ENCODE results near the gene PODNL1.

The PODNL1 gene

DNA sequence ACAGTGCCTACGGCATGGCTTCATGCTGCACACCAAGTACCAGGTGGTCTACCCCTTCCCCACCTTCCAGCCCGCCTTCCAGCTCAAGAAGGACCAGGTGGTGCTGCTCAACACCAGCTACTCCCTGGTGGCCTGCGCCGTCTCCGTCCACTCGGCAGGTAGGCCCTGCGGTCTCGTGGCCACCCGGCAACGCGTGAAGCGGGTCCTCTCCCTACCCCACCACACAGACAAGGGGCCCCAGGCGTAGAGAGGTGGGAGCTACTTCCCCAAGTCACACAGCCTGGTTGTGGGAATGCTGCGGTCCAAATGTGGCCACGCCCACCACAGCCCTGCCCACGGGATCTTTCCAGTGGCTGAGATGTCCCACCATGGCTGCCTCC is 18.1 kb upstream of the PODNL1 start:
- TF ChIP-seq ZNF274 (IDR thresholded peaks at IDR 0.05; ENCODE audit: low read depth, low read length): no peak
- no peak overlapping the region for H3K4me3 ChIP-seq (ENCODE audit: low read length)

DNA sequence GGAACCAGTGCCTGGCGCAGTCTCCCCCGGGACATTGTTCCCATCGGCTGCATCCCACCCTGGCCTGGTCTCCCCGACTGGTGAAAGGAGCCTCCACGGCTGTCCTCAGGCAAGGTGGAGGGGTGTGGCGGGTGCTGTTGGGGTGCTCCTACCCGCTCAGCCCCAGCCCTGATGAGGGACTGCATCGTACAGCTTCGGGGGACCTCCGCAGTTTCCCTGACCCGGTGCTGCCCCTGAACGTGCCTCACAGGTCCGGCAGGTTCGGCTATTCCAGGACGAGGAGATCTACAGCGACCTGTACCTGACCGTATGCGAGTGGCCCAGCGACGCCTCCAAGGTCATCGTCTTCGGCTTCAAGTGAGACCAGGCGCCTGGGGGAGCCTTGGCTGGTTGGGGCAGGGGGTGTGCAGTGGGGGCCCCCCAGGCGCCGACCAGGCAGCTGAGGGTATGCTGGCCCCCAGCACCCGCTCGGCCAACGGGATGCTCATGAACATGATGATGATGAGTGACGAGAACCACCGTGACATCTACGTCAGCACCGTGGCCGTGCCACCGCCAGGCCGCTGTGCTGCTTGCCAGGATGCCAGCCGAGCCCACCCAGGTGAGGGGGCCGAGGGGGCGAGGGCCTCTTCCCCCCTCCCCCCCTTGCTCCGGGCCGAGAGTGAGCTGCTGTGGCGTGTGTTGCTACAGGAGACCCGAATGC is 17.6 kb upstream of the PODNL1 start:
- no peak for TF ChIP-seq ZNF274 (IDR thresholded peaks at IDR 0.05; ENCODE audit: low read depth, low read length)

DNA sequence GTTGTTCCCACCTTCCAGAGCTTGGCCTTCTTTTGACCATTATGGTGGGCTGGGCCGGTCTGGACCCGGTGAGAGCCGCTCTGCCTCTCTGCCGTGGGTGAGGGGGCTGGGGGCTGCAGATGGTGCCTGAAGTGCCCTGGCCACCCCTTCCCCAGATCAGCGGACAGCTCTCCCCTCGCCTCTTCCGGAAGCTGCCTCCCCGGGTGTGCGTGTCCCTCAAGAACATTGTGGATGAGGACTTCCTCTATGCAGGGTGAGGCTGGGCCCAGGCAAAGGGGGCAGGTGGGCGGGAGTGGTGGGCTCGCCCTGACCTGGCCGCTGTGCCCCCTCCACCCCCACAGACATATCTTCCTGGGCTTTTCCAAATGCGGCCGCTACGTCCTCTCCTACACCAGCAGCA is 16.0 kb upstream of the PODNL1 start:
- TF ChIP-seq ZNF274 (IDR thresholded peaks at IDR 0.05; ENCODE audit: low read depth, low read length): no peak
- H3K4me3 ChIP-seq (ENCODE audit: low read length): no peak overlapping the region

More for the DNA sequence above, 17.6 kb upstream of the PODNL1 start:
- H3K4me3 ChIP-seq (ENCODE audit: low read length): no peak overlapping the region

DNA sequence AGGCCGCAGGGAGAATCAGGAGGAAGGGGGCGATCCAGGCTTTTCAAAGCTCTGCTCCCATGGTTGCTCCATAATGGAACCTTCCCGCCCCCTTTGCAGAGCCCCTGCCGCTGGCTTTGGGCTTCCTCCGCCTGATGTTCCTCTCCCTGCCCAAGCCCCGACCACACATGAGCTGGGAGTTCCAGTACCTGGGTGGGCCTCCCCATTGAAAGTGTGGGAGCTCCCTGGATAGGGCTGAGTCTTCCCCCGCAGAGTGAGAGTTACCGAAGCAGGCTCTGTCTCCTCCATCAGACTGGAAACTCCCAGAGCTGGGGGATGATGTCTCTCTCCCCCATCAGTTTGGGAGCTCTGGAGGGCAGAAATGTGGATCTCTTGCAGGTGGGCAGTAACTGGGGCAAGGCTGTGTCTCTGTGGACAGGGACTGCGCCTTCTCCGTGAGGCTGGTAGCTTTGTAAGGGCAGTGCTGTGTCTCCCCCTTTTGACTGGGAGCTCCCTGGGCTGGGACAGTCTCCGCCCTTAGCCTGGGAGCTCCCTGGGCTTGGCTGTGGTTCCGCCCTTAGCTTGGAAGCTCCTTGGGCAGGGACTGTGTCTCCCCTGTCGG is 14.8 kb upstream of the PODNL1 start:
- H3K4me3 ChIP-seq (ENCODE audit: low read length): peak overlapping the region; percentile 67

DNA sequence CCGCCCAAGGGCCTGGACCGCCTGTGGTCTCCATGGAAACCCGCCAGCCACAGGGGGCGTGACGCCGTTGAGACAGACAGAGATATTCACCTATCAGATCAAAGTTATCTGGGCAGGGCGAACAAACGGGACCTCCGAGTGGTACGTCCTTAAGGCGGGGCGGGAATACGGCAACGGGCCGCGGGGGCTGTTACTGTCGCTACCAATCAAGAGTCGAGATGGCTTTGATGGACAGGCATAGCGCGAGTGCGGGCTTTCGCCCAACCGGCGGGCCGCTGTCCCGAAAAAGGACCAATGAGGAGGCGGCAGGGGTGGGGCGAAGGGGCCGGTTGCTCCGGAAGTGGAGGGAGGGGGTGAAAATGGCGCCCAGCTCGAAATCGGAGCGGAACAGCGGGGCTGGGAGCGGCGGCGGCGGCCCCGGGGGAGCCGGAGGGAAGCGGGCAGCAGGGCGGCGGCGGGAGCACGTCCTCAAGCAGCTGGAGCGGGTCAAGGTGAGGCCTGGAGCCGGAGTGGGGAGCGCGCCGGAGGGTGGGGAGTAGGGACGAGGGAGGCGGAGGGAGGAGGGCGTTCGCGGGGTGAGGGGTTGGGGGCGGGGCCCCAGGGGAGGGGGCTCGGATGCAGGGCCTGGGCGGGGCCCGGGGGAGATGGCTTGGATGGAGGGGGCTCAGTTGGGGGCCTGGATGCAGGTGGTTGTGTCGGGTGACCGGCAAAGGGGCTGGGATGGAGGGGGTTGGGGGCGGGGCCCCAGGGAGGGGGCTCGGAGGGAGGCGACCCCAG is 14.1 kb upstream of the PODNL1 start, which contains the start of gene DCAF15:
TSS of gene DCAF15 (plus strand) at position 356 of the 777 bp plus-strand sequence. CDS start at position 360, 4 bp downstream.
- no peak for TF ChIP-seq ZNF274 (IDR thresholded peaks at IDR 0.05; ENCODE audit: low read depth, low read length)

More for the DNA sequence above, 14.8 kb upstream of the PODNL1 start:
- no peak for TF ChIP-seq ZNF274 (IDR thresholded peaks at IDR 0.05; ENCODE audit: low read depth, low read length)

DNA sequence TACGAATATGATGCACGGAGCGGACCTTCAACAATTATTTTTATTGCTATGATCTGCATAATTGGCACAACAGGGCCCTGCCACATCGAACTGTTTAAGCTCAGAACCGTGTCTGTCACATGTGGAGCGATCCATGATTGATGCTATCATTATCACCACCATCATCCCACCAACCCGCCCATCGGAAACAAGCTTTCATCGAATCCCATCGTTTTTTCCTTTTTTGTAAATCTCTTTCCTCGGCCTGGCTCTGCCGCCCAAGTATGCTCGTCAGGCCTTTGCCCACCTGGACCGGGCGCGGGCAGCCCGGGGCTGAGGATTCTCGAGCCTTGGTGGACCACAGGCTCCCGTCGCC is 13.6 kb upstream of the PODNL1 start:
- no peak for TF ChIP-seq ZNF274 (IDR thresholded peaks at IDR 0.05; ENCODE audit: low read depth, low read length)
- H3K4me3 ChIP-seq (ENCODE audit: low read length): peak overlapping the region; percentile 24; the same call in 1 of the 2 replicates

More for the DNA sequence above, 14.1 kb upstream of the PODNL1 start, which contains the start of gene DCAF15:
- peak within 1 kb of the TSS; percentile 67 for H3K4me3 ChIP-seq (ENCODE audit: low read length)

DNA sequence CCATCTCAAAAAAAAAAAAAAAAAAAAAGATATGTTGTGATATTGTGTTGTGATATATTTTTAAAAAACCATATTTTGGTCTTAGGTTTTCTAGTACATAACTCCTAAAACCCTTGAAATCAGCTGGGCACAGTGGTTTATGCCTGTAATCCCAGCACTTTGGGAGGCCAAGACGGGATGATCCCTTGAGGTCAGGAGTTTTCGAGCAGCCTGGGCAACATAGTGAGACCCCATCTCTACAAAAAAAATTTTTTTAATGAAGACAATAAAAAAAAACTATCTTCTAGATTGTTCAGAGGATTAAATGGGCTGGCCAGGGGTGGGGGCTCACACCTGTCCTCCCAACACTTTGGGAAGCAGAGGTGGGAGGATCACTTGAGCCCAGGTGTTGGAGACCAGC is 12.8 kb upstream of the PODNL1 start:
- H3K4me3 ChIP-seq (ENCODE audit: low read length): no peak overlapping the region
- no peak for TF ChIP-seq ZNF274 (IDR thresholded peaks at IDR 0.05; ENCODE audit: low read depth, low read length)

DNA sequence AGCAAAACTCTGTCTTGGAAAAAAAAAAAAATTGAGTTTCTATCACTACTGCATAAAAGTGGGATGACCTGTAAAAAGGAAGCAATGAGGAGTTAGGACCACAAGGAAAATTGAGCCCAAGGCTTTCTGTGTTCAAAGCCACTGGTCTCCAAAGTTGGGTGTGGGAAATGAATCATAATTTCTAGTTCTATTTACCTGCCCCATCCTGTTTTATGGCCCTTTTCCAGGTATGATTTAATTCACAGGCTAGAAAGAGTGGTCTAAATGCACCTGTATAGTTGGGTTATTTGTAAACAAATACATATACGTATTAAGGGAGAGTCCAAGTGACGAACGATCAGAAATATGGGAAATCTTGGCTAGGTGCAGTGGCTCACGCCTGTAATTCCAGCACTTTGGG is 8.2 kb upstream of the PODNL1 start:
- TF ChIP-seq ZNF274 (IDR thresholded peaks at IDR 0.05; ENCODE audit: low read depth, low read length): no peak
- no peak overlapping the region for H3K4me3 ChIP-seq (ENCODE audit: low read length)

DNA sequence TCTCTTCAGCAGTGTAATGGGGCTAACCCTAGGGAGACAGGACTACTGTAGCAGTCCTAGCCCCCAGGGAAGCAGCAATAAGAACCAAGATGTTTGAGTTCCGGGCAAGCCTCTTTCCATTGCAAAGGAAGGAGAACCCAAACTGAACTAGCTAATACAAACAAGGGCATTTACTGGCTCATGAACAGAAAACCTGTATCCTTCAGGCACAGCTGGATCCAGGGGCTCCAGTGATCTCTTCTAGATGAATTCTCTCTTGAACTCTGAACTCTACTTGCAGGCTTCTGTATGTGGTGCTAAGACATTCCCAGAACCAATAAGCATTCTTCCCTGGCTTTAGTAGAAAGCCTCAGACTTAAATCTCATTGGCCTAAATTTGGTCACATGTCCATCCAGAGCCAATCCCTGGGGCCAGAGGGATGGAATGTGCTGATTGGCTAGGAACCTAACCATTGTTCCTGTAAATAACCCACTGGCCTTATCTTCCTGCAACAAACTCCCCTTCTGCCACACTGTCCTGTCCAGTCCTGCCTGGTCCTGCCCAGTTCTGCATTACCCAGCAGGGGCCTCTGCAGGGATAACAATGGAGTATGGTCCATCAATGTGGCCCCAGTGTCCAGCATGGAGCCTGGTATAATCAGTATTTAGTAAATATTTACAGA is 3.9 kb upstream of the PODNL1 start:
- TF ChIP-seq ZNF274 (IDR thresholded peaks at IDR 0.05; ENCODE audit: low read depth, low read length): no peak
- H3K4me3 ChIP-seq (ENCODE audit: low read length): no peak overlapping the region

DNA sequence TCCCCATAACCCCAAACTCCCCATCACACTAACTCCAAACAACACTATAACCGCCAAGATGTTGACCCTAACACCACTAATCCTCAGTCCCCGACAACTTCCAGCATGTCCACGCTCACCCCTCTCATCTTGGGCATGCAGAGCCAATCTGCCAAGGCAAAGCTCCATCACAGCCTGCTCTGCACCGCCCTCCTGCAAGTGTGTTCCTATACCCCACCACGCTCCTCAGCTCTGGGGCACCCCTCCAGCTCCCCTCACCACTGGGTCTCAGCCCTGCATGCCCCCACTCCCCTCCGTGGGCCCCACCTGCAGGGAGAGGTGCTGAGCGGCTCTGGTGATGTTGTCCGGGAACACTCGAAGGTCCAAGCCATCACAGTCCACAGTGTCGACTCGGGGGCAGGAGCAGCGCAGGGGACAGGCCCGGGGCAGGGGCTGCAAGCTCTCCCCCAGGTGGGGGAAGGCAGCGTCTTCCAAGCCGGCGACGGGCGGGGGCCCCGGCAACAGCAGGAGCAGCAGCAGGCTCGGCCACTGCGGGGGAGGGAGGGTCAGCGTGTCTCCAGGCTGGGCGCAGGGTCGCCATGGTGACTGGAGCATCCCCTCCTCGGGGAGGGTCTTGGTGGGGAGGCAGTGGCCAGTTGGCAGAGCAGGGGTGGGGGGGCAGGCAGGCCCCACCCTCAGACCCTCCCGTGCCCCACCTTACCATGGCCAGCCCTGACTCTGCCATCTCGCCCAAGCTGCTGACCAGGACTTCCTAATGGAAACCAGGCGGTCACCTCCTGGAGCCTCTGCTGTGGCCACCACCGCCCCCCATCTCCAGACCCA is 527 bp downstream of the PODNL1 start:
- TF ChIP-seq ZNF274 (IDR thresholded peaks at IDR 0.05; ENCODE audit: low read depth, low read length): no peak

DNA sequence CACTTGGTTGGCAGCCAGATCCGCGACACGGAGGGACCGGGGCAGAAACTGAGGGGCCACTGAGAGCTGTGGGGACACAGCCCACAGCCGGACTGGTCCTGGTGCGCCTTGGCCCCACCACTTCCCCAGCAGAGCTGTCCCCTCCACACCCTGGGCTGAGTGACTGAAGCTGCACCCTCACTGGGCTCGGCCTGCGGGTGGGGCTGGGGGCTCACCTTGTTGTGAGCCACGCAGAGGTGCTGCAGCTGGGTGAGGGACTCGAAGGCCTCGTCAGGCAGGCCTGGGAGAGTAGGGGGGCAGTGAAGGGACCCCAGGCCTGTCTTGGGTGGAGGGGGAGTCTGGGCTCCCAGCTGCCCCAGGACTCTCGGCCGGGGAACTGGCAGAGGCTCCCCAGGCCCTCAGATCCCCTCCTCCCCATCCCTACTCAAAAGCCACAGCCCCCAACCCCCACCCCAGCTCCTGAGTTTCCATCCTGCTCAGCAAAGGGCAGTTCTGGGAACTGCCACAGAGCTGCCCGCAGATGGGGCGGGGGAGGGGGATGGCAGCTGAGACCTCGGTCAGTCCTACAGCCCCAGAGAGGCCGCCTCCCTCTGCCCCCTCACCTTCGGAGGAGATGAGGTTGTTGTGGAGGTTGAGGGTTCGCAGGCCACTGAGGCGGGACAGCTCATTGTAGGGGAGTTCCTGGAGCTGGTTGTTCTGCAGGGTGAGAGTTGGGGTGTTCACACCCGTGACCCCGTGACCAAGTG is 2.3 kb downstream of the PODNL1 start:
- no peak for TF ChIP-seq ZNF274 (IDR thresholded peaks at IDR 0.05; ENCODE audit: low read depth, low read length)
- no peak overlapping the region for H3K4me3 ChIP-seq (ENCODE audit: low read length)

More for the DNA sequence above, 527 bp downstream of the PODNL1 start:
- no peak overlapping the region for H3K4me3 ChIP-seq (ENCODE audit: low read length)

DNA sequence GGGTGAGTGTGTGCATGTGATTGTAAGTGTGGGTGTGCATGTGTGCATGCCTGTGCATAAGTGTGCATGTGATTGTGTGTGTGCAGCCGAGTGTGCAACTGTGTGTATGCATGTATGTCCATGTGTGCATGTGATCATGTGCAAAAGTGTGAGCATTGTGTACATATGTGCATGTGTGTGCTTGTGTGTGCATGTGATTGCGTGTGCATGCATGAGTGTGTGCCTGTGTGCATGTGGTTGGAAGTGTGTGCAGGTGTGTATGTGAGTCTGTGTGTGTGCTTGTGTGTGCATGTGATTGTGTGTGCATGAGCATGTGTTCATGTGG is 3.5 kb downstream of the PODNL1 start:
- no peak for TF ChIP-seq ZNF274 (IDR thresholded peaks at IDR 0.05; ENCODE audit: low read depth, low read length)
- no peak overlapping the region for H3K4me3 ChIP-seq (ENCODE audit: low read length)

DNA sequence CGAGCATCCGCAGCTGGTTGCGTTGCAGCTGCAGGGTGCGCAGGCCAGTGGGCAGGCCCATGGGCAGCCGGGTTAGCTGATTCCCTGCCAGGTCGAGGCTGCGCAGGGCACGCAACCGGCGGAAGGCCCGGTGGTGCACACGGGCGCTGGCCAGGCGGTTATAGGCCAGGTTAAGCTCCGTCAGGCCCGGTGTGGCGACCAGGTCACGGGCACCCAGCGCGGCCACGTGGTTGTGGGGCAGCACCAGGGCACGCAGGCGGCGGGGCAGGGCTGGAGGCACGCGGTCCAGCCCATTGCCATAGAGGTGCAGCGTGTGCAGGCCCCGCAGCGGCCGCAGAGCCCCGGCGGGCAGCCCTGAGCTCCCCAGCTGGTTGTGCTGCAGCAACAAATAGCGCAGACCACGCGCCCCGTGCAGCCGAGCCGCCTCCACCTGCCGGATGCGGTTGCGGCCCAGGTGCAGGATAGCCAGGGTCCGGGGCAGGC is 5.3 kb downstream of the PODNL1 start:
- H3K4me3 ChIP-seq (ENCODE audit: low read length): no peak overlapping the region
- no peak for TF ChIP-seq ZNF274 (IDR thresholded peaks at IDR 0.05; ENCODE audit: low read depth, low read length)

Data from GM08714 (cell line).